TTC549 (cell line): Measurements from ENCODE around the gene C10orf90.

Source experiments
- FAIRE-seq: peaks from 2 replicates; lab custom pipeline; 2012; peaks lifted over from hg19 to GRCh38; lab: Jason Lieb, UNC

The C10orf90 gene

GRCh38 chr10:126536656-126537055 lies 133.8 kb downstream of the C10orf90 start:
- no peak for FAIRE-seq

GRCh38 chr10:126536148-126536547 lies 134.3 kb downstream of the C10orf90 start:
- FAIRE-seq = no peak

GRCh38 chr10:126533644-126534043 lies 136.8 kb downstream of the C10orf90 start:
- no peak for FAIRE-seq

- no peak for FAIRE-seq
Measured at GRCh38 chr10:126528315-126528835, 142.1 kb downstream of the C10orf90 start.

- FAIRE-seq = no peak
Measured at GRCh38 chr10:126527645-126528314, 142.7 kb downstream of the C10orf90 start.

- no peak for FAIRE-seq
Measured at GRCh38 chr10:126525326-126525725, 145.2 kb downstream of the C10orf90 start.

- FAIRE-seq = no peak
Measured at GRCh38 chr10:126524526-126524925, 146.0 kb downstream of the C10orf90 start.

GRCh38 chr10:126523071-126523470 lies 147.4 kb downstream of the C10orf90 start:
- FAIRE-seq = no peak

GRCh38 chr10:126521399-126521798 lies 149.1 kb downstream of the C10orf90 start:
- no peak for FAIRE-seq

GRCh38 chr10:126520751-126521317 lies 149.7 kb downstream of the C10orf90 start:
- FAIRE-seq = no peak

- FAIRE-seq = no peak
Measured at GRCh38 chr10:126519992-126520391, 150.5 kb downstream of the C10orf90 start.

- no peak for FAIRE-seq
Measured at GRCh38 chr10:126519185-126519584, 151.3 kb downstream of the C10orf90 start.

- FAIRE-seq = no peak
Measured at GRCh38 chr10:126518218-126519080, 152.0 kb downstream of the C10orf90 start.

GRCh38 chr10:126516515-126516914 lies 154.0 kb downstream of the C10orf90 start:
- FAIRE-seq = no peak

- no peak for FAIRE-seq
Measured at GRCh38 chr10:126511917-126512479, 158.5 kb downstream of the C10orf90 start.

GRCh38 chr10:126509182-126509581 lies 161.3 kb downstream of the C10orf90 start:
- no peak for FAIRE-seq

- FAIRE-seq = no peak
Measured at GRCh38 chr10:126508535-126509040, 161.9 kb downstream of the C10orf90 start.

GRCh38 chr10:126504761-126505112 lies 165.8 kb downstream of the C10orf90 start:
- FAIRE-seq = no peak

- FAIRE-seq = no peak
Measured at GRCh38 chr10:126504063-126504760, 166.3 kb downstream of the C10orf90 start.

- no peak for FAIRE-seq
Measured at GRCh38 chr10:126503392-126504062, 167.0 kb downstream of the C10orf90 start.

- FAIRE-seq = no peak
Measured at GRCh38 chr10:126502441-126502840, 168.1 kb downstream of the C10orf90 start.
